ENCODE results near the gene XCL1. TPM values are rescaled to one million over a fixed set of nuclear protein-coding genes. Genes with fewer than 3 reads are reported as not detected.
"Not testable (repeated sequence)": the region's sequence is repeated elsewhere in the genome, so short reads cannot be mapped to it uniquely, and the experiment has no call there.

XCL1 gene
- total RNA-seq, 1 experiment from 2014 or later = 0.26 TPM

DNA sequence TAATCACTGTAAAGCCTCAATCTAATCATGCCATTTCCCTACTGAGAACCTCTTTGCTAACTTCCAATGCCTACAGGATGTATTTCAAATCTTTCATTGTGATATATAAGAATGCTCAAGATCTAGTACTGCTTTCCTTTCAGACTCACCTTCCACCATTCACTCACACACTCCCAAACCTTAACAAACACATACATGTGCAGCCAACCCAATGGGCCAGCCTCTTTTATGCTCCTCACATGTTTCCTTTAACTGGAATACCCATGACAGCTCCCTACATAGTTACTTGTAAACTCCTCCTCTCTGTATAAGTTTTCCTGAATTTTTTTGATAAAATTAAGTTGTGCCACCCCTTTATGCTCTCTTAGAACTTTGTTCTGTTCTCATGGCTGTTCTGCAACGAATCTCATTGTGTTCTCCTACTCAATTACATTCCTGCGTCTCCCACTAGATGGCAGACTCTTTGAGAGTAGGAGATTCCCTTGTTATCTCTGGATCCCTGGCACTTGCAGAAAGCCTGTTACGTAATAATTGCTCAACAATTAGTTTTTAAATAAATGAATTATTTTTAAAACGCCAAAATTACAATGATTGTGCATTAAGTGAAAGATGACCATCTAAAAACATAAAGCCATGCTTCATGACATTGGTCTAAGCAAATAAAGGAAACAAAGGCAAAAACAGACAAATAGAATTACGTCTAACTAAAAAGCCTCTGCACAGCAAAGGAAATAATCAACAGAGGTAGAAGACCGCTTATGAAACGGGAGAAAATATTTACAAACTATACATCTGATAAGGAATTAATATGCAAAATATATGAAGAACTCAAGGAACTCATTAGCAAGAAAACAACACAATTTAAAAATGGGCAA lies 30.5 kb upstream of the XCL1 start:
- H3K4me1 Mint-ChIP-seq; H3K79me2 ChIP-seq (ENCODE audit: insufficient read depth, low read length); H2BK12ac ChIP-seq (ENCODE audit: insufficient read length, low read depth, low read length); H3K4me1 ChIP-seq (ENCODE audit: insufficient read depth, low read length); H3K27me3 Mint-ChIP-seq (ENCODE audit: low read depth); H3K56ac ChIP-seq (ENCODE audit: insufficient read length, low read depth, low read length); H3K27ac Mint-ChIP-seq; H4K20me1 ChIP-seq (ENCODE audit: control insufficient read depth, insufficient read depth, insufficient read length); H3K23ac ChIP-seq (ENCODE audit: insufficient read length, low read depth, low read length); H3K36me3 Mint-ChIP-seq (ENCODE audit: insufficient read depth in 1 of 3, low read depth in 3 of 3); H2BK15ac ChIP-seq (ENCODE audit: low read depth, low read length); H2AFZ ChIP-seq (ENCODE audit: low read length); H2BK20ac ChIP-seq (ENCODE audit: low read depth, low read length, poor library complexity, severe bottlenecking); H2AK5ac ChIP-seq (ENCODE audit: insufficient read length, low read length); H2BK5ac ChIP-seq (ENCODE audit: insufficient read length, low read length); H3K79me1 ChIP-seq (ENCODE audit: insufficient read depth, low read depth, low read length, poor library complexity, severe bottlenecking); H2BK120ac ChIP-seq (ENCODE audit: low read depth, low read length, poor library complexity, severe bottlenecking); H3K4me2 ChIP-seq (ENCODE audit: insufficient read depth, insufficient read length, low read length); H3T11ph ChIP-seq (ENCODE audit: low read length); H3K4ac ChIP-seq (ENCODE audit: low read depth, low read length); H3K27me3 ChIP-seq (ENCODE audit: insufficient read depth, low read length); H3K23me2 ChIP-seq (ENCODE audit: insufficient read length, low read depth, low read length, poor library complexity, severe bottlenecking); H4K8ac ChIP-seq (replicated peaks; ENCODE audit: insufficient read length, low read depth, low read length); H3K9me3 ChIP-seq (ENCODE audit: control insufficient read depth, low read depth, low read length); H3K4me3 Mint-ChIP-seq; H3K27ac ChIP-seq (ENCODE audit: insufficient read length, low read depth, low read length); H4K91ac ChIP-seq (ENCODE audit: insufficient read length, low read depth, low read length); H3K18ac ChIP-seq (ENCODE audit: insufficient read length, low read depth, low read length); H3K14ac ChIP-seq (ENCODE audit: insufficient read depth, low read length); H4K5ac ChIP-seq (ENCODE audit: insufficient read length, low read depth, low read length); DNase-seq; H3K9ac ChIP-seq (ENCODE audit: extremely low read depth, insufficient read length, low read length): not testable (repeated sequence)
- TF ChIP-seq, protein P1, sequence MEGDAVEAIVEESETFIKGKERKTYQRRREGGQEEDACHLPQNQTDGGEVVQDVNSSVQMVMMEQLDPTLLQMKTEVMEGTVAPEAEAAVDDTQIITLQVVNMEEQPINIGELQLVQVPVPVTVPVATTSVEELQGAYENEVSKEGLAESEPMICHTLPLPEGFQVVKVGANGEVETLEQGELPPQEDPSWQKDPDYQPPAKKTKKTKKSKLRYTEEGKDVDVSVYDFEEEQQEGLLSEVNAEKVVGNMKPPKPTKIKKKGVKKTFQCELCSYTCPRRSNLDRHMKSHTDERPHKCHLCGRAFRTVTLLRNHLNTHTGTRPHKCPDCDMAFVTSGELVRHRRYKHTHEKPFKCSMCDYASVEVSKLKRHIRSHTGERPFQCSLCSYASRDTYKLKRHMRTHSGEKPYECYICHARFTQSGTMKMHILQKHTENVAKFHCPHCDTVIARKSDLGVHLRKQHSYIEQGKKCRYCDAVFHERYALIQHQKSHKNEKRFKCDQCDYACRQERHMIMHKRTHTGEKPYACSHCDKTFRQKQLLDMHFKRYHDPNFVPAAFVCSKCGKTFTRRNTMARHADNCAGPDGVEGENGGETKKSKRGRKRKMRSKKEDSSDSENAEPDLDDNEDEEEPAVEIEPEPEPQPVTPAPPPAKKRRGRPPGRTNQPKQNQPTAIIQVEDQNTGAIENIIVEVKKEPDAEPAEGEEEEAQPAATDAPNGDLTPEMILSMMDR (conservative IDR thresholded peaks at IDR 0.05) = peak; percentile 70
- peaks cover 4 to 11% of the 10 kb centered on the region in 2 experiments; a peak in 4 of 5 replicates for H3K9me3 Mint-ChIP-seq
- WGBS (ENCODE audit: extremely low coverage, insufficient read length, low lambda C conversion rate) = no CpG with 5 or more reads among the region's 7 CpGs

DNA sequence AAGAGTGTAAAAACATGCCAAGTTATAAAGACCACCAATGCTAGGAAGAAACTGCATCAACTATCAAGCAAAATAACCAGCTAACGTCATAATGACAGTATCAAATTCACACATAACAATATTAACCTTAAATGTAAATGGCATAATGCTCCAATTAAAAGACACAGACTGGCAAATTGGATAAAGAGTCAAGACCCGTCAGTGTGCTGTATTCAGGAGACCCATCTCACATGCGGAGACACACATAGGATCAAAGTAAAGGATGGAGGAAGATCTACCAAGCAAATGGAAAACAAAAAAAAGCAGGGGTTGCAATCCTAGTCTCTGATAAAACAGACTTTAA lies 29.9 kb upstream of the XCL1 start:
- H4K5ac ChIP-seq (ENCODE audit: insufficient read length, low read depth, low read length); H3K9me3 ChIP-seq (ENCODE audit: control insufficient read depth, low read depth, low read length); H3K4me3 Mint-ChIP-seq; H3T11ph ChIP-seq (ENCODE audit: low read length); H3K4me1 Mint-ChIP-seq; H2BK5ac ChIP-seq (ENCODE audit: insufficient read length, low read length); H2AFZ ChIP-seq (ENCODE audit: low read length); H4K91ac ChIP-seq (ENCODE audit: insufficient read length, low read depth, low read length); H3K27ac Mint-ChIP-seq; H3K4ac ChIP-seq (ENCODE audit: low read depth, low read length); H3K27me3 ChIP-seq (ENCODE audit: insufficient read depth, low read length); H3K79me2 ChIP-seq (ENCODE audit: insufficient read depth, low read length); DNase-seq; H3K56ac ChIP-seq (ENCODE audit: insufficient read length, low read depth, low read length); H3K9ac ChIP-seq (ENCODE audit: extremely low read depth, insufficient read length, low read length); H3K18ac ChIP-seq (ENCODE audit: insufficient read length, low read depth, low read length); H3K23me2 ChIP-seq (ENCODE audit: insufficient read length, low read depth, low read length, poor library complexity, severe bottlenecking); H3K27me3 Mint-ChIP-seq (ENCODE audit: low read depth); H3K4me1 ChIP-seq (ENCODE audit: insufficient read depth, low read length); H2BK12ac ChIP-seq (ENCODE audit: insufficient read length, low read depth, low read length); H3K4me2 ChIP-seq (ENCODE audit: insufficient read depth, insufficient read length, low read length); H2BK20ac ChIP-seq (ENCODE audit: low read depth, low read length, poor library complexity, severe bottlenecking); H3K36me3 Mint-ChIP-seq (ENCODE audit: insufficient read depth in 1 of 3, low read depth in 3 of 3); H3K14ac ChIP-seq (ENCODE audit: insufficient read depth, low read length); H3K79me1 ChIP-seq (ENCODE audit: insufficient read depth, low read depth, low read length, poor library complexity, severe bottlenecking); H2AK5ac ChIP-seq (ENCODE audit: insufficient read length, low read length); H4K8ac ChIP-seq (replicated peaks; ENCODE audit: insufficient read length, low read depth, low read length); H2BK120ac ChIP-seq (ENCODE audit: low read depth, low read length, poor library complexity, severe bottlenecking); H4K20me1 ChIP-seq (ENCODE audit: control insufficient read depth, insufficient read depth, insufficient read length); H3K23ac ChIP-seq (ENCODE audit: insufficient read length, low read depth, low read length); H2BK15ac ChIP-seq (ENCODE audit: low read depth, low read length); H3K27ac ChIP-seq (ENCODE audit: insufficient read length, low read depth, low read length): not testable (repeated sequence)
- no CpG with 5 or more reads among the region's 3 CpGs for WGBS (ENCODE audit: extremely low coverage, insufficient read length, low lambda C conversion rate)
- H3K9me3 Mint-ChIP-seq = peaks cover 4 to 11% of the 10 kb centered on the region in 2 experiments; a peak in 4 of 5 replicates
